OCI-LY1 (cell line): Measurements from ENCODE around the gene LIPN.

Experiments
- H2AFZ ChIP-seq: fragments of 200-600 bp; sonication (generic), shearing (Covaris generic); 2 replicates; pipeline ENCODE4 v1.6.0; 2014; ENCODE audit warnings: antibody characterized with exemption, mild to moderate bottlenecking, low read length
- H3F3A ChIP-seq: fragments of 200-600 bp; sonication (generic), shearing (Covaris generic); 2 replicates; pipeline ENCODE4 v1.6.0; 2014; ENCODE audit warnings: mild to moderate bottlenecking, antibody characterized with exemption, low read length, moderate library complexity; ENCODE audit not compliant: insufficient read depth
- H3K27ac ChIP-seq: fragments of 200-600 bp; sonication (generic); 2 replicates; pipeline ENCODE4 v1.5.1; 2014; ENCODE audit warnings: low read length, mixed run types, mild to moderate bottlenecking, low read depth; ENCODE audit not compliant: poor library complexity, severe bottlenecking
- H3K27me3 ChIP-seq: fragments of 200-600 bp; sonication (generic); 2 replicates; pipeline ENCODE4 v1.6.0; 2014; ENCODE audit warnings: antibody characterized with exemption, mild to moderate bottlenecking, low read length, moderate library complexity; ENCODE audit not compliant: insufficient read depth
- H3K36me3 ChIP-seq: fragments of 200-600 bp; sonication (generic); 2 replicates; pipeline ENCODE4 v1.6.1; 2014; ENCODE audit warnings: mild to moderate bottlenecking, antibody characterized with exemption, low read length, moderate library complexity, mixed read lengths; ENCODE audit not compliant: insufficient read depth
- H3K4me1 ChIP-seq: fragments of 200-600 bp; sonication (generic); 2 replicates; pipeline ENCODE4 v1.5.1; 2014; ENCODE audit warnings: mild to moderate bottlenecking, low read length, moderate library complexity; ENCODE audit not compliant: insufficient read depth, severe bottlenecking
- H3K4me2 ChIP-seq: fragments of 200-600 bp; sonication (generic), shearing (Covaris generic); 2 replicates; pipeline ENCODE4 v1.6.1; 2014; ENCODE audit warnings: low read length
- H3K4me3 ChIP-seq: fragments of 200-600 bp; sonication (generic); 2 replicates; pipeline ENCODE4 v1.5.1; 2014; ENCODE audit warnings: low read length, low read depth, mild to moderate bottlenecking, mixed read lengths; ENCODE audit not compliant: poor library complexity, severe bottlenecking
- H3K79me2 ChIP-seq: fragments of 200-600 bp; shearing (Covaris generic); 2 replicates; pipeline ENCODE4 v1.6.1; 2016; ENCODE audit warnings: mixed run types, low read length, mixed read lengths; ENCODE audit not compliant: insufficient read depth
- H3K9ac ChIP-seq: fragments of 200-600 bp; sonication (generic), shearing (Covaris generic); 2 replicates; pipeline ENCODE4 v1.6.1; 2014; ENCODE audit warnings: mild to moderate bottlenecking, low read length, mixed read lengths
- H3K9me2 ChIP-seq: fragments of 200-600 bp; sonication (generic), shearing (Covaris generic); 2 replicates; pipeline ENCODE4 v1.6.1; 2014; ENCODE audit warnings: low read depth, mild to moderate bottlenecking, low read length, mixed read lengths
- H3K9me3 ChIP-seq: fragments of 200-600 bp; shearing (Covaris generic); 2 replicates; pipeline ENCODE4 v1.6.1; 2014; ENCODE audit warnings: low read length, mixed read lengths
- H4K20me1 ChIP-seq: fragments of 200-600 bp; sonication (generic), shearing (Covaris generic); 2 replicates; pipeline ENCODE4 v1.6.0; 2016; ENCODE audit warnings: mild to moderate bottlenecking, low read length; ENCODE audit not compliant: insufficient read depth
- CTCF ChIP-seq: fragments of 200-600 bp; sonication (generic), shearing (Covaris generic); IDR thresholded peaks from 2 replicates; pipeline ENCODE4 v1.5.1; 2017; ENCODE audit warnings: mild to moderate bottlenecking, antibody characterized with exemption, low read length, moderate library complexity, mixed read lengths
- EZH2 ChIP-seq: fragments of 200-600 bp; sonication (generic), shearing (Covaris generic); IDR thresholded peaks from 2 replicates; pipeline ENCODE4 v1.8.0; 2017; ENCODE audit warnings: borderline replicate concordance, mixed run types, mild to moderate bottlenecking, antibody characterized with exemption, low read length, moderate library complexity, mixed read lengths

The LIPN gene, protein sequence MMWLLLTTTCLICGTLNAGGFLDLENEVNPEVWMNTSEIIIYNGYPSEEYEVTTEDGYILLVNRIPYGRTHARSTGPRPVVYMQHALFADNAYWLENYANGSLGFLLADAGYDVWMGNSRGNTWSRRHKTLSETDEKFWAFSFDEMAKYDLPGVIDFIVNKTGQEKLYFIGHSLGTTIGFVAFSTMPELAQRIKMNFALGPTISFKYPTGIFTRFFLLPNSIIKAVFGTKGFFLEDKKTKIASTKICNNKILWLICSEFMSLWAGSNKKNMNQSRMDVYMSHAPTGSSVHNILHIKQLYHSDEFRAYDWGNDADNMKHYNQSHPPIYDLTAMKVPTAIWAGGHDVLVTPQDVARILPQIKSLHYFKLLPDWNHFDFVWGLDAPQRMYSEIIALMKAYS

GRCh38 chr10:88759366-88760101, at the start of gene LIPN:
Gene LIPN (plus strand): TSS chr10:88760020. CDS start chr10:88761406, 1,386 bp downstream.
- no peaks in the 10 kb centered on the region for H3K9me3 ChIP-seq
- no peaks in the 10 kb centered on the region for H3K4me1 ChIP-seq
- H3K9me2 ChIP-seq = no peaks in the 10 kb centered on the region
- no peaks in the 10 kb centered on the region for H3F3A ChIP-seq
- no peaks in the 10 kb centered on the region for H4K20me1 ChIP-seq
- no peak within 1 kb of the TSS for H3K9ac ChIP-seq
- H3K4me2 ChIP-seq = no peak within 1 kb of the TSS
- no peaks in the 10 kb centered on the region for H3K36me3 ChIP-seq
- no peak within 1 kb of the TSS for H3K4me3 ChIP-seq
- H3K27me3 ChIP-seq = no peaks in the 10 kb centered on the region
- TF ChIP-seq CTCF (no peak), EZH2 (no peak)
- no peaks in the 10 kb centered on the region for H3K79me2 ChIP-seq
- no peak within 1 kb of the TSS for H3K27ac ChIP-seq
- H2AFZ ChIP-seq = no peak within 1 kb of the TSS

DNA sequence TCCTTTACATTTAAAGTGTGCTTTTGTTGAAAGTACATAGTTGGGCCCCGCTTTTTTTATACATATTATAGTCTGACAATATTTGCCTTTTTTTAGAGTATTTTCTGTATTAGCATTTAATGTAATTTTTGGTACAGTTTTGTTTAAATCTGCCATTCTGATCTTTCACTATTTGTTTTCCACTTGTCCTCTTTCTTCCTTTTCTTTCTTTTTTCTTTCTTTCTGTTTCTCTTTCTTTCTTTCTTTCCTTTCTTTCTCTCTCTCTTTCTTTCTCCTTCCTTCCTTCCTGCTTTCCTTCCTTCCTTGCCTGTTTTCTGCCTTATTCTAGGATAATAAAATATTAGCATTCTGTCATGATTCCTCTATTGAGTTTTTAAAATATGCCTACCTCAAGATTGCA, 44.3 kb upstream of the LIPN start:
- H3K4me2 ChIP-seq = no peak overlapping the region
- H3K4me1 ChIP-seq = no peaks in the 10 kb centered on the region
- no peaks in the 10 kb centered on the region for H3K36me3 ChIP-seq
- H3K9ac ChIP-seq = no peak overlapping the region
- H3K4me3 ChIP-seq = no peak overlapping the region
- H3K9me2 ChIP-seq = no peaks in the 10 kb centered on the region
- no peak overlapping the region for H3K27ac ChIP-seq
- no peaks in the 10 kb centered on the region for H3K27me3 ChIP-seq
- H4K20me1 ChIP-seq = no peaks in the 10 kb centered on the region
- H3K9me3 ChIP-seq = no peaks in the 10 kb centered on the region
- TF ChIP-seq EZH2 (no peak), CTCF (no peak)
- no peaks in the 10 kb centered on the region for H3K79me2 ChIP-seq
- no peaks in the 10 kb centered on the region for H3F3A ChIP-seq
- no peak overlapping the region for H2AFZ ChIP-seq

- H3K4me2 ChIP-seq = no peak overlapping the region
- H3K79me2 ChIP-seq = no peaks in the 10 kb centered on the region
- no peak overlapping the region for H2AFZ ChIP-seq
- H3K9me2 ChIP-seq = no peaks in the 10 kb centered on the region
- no peak overlapping the region for H3K9ac ChIP-seq
- TF ChIP-seq CTCF = no peak
- TF ChIP-seq EZH2 = no peak
- no peaks in the 10 kb centered on the region for H3F3A ChIP-seq
- no peak overlapping the region for H3K4me3 ChIP-seq
- no peaks in the 10 kb centered on the region for H3K9me3 ChIP-seq
- no peak overlapping the region for H3K27ac ChIP-seq
- no peaks in the 10 kb centered on the region for H3K36me3 ChIP-seq
- H3K4me1 ChIP-seq = no peaks in the 10 kb centered on the region
- no peaks in the 10 kb centered on the region for H4K20me1 ChIP-seq
- H3K27me3 ChIP-seq = no peaks in the 10 kb centered on the region
These were observed 38.4 kb upstream of the LIPN start for GRCh38 chr10:88721392-88721791.
